Cortex of kidney (tissue), 1 donor: ENCODE measurements around the gene DPEP2.
"Not testable (repeated sequence)": the region's sequence is repeated elsewhere in the genome, so short reads cannot be mapped to it uniquely, and the experiment has no call there.

ENCODE experiments used
- DNase-seq: peaks from one replicate; lab custom pipeline; 2025; lab: John Stamatoyannopoulos, UW

DPEP2 gene

GRCh38 chr16:67976205-67976604 lies 23.1 kb downstream of the DPEP2 start:
- no peak for DNase-seq

DNA sequence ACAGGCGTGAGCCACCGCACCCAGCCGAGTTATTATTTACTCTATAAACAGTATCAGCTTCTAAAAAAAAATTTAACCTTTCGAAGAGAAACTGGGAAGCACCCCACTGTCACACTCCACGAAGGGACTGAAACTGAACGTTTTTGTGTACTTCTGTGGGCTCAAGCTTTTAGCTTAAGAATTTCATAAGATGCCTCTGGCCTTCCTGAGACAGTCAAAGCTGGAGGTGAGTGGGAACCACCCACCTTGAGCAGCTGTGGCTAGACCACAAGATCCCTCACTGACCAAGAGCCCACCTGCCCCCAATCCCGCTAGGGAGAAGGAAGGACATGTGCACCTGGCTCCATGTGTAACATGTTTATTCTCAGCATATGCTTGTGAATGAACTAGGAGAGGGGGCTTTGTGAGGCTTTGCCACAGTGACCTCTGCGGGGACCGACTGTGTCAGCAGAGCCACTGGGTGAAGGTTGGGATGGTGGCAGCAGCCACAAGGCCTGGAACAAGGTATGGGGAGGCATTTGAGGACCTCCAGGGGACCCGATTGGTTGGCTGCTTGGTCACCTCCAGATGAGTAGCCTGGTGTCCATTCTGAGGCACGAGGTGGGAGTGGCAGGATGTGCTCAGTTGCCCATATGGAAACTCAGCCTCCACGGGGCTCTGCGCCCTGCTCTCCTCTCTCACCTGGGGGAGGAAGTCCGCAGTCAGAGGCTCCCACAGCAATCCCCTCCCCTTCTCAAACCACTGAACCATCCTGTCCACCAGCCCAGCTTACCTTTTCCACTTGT lies 23.8 kb downstream of the DPEP2 start:
- DNase-seq: no peak

- DNase-seq: not testable (repeated sequence)
Measured at GRCh38 chr16:67972285-67972684, 27.0 kb downstream of the DPEP2 start.

DNA sequence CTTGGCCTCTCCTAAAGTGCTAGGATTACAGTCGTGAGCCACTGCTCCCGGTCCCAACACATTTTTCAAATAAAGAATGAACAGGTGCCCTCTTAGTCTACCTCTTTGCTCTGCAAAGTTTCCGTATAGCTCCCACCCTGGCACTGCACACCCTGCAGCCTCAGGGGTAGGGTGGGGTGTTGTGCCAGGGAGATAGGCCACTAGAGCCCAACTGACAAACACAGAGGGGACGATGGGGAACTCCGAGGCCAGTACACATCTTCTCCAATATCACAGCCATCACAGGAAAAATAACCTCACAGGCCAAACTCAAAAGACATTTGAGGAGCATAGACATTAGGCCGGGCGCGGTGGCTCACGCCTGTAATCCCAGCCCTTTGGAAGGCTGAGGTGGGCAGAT lies 28.2 kb downstream of the DPEP2 start:
- no peak for DNase-seq

DNA sequence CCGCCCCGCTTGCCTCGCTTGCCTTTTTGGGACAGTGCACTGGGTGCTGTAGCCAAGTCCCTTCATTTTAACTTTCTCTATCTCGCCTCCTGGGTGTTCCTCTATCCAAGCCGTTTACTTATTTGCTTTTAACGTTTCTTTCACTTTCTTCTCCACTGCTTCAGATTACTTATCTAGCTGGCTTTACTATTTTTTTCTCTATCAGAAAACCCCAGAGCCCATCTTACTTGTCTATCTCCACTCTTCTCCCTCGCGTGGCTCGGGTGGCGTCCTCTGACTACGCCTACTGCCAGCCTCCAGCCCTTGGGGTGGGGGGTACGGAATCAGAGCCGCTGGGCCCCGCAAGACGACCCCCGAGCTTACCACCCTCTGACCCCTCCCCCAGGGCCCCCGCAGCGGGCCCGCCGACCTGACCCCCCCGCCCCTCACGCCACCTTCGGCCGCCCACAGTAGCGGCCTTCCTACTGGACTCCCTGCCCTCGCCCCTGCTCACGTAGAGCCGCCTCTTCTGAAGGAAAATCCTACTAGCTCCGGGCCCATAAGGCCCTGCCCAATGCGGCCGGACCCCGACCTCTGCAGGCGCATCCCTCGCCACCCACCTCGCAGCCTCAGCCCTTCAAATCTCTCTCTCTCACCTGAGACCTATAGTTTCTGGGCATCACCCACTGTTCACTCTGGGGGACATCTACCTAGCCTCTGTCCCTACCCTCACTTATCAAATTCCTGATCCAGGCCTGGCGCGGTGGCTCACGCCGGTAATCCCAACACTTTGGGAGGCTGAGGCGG lies 29.8 kb downstream of the DPEP2 start:
- no peak for DNase-seq

- DNase-seq: no peak
Measured at GRCh38 chr16:67968400-67969253, 30.7 kb downstream of the DPEP2 start, which contains the start of gene SLC12A4. Gene SLC12A4 (minus strand): TSS chr16:67968637. CDS start chr16:67968553, 84 bp downstream.

- no peak for DNase-seq
Measured at GRCh38 chr16:67967958-67968399, 31.3 kb downstream of the DPEP2 start.

- no peak for DNase-seq
Measured at GRCh38 chr16:67967183-67967957, 31.9 kb downstream of the DPEP2 start.

- DNase-seq: no peak
Measured at GRCh38 chr16:67966549-67967182, 32.6 kb downstream of the DPEP2 start.

GRCh38 chr16:67965668-67966548 lies 33.4 kb downstream of the DPEP2 start:
- no peak for DNase-seq

DNA sequence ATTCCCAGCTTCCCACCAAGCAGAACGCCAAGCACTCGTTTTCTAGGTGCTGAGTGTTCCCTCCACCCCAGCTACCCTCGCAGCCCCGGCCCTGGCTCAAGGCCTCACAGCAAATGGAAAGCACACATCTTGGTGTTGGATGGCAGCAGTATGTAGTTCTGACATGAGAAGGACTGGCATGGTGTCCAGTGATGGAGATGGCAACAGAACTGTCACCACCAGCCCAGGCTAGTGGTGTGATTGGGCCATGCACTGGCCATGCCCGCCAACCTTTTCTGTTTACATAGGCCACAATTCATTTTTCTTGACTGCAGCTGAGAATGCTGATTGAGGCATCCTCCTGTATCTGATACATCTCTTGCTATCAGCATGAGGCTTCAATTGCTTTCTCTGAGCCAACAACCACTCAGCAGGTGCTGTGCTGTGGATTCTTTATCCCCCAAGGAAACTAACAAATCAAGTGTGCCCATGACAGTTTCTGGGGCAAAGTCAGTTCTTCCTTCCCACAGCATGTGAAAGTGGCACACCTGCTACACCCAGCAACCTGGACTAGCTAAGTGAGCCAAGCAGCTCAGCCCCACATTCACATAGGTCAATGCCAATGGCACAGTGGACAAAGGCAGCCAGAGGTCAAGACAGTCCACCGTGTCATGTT lies 34.7 kb downstream of the DPEP2 start:
- DNase-seq: no peak

- no peak for DNase-seq
Measured at GRCh38 chr16:67963662-67964321, 35.5 kb downstream of the DPEP2 start.

DNA sequence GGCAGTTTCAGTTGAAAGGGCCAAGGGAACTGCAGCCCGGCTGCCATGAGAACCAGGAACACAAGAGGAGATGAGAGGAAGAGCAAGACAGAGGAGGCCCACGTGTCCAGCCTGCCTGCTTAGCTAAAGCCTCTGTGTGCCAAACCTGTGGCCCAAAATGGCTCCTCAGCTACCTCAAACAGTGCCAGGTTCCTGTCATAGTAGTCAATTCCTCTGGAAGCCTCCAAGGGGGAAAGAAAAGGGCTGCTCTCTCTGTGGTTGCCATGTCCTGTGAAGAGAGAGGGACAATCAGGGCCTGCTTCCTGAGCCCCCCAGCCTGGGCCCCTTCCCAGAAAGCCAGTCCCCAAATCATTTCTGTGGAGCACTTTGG lies 36.0 kb downstream of the DPEP2 start:
- DNase-seq: no peak

GRCh38 chr16:67962135-67962534 lies 37.1 kb downstream of the DPEP2 start:
- DNase-seq: no peak

GRCh38 chr16:67961551-67961957 lies 37.7 kb downstream of the DPEP2 start:
- no peak for DNase-seq

DNA sequence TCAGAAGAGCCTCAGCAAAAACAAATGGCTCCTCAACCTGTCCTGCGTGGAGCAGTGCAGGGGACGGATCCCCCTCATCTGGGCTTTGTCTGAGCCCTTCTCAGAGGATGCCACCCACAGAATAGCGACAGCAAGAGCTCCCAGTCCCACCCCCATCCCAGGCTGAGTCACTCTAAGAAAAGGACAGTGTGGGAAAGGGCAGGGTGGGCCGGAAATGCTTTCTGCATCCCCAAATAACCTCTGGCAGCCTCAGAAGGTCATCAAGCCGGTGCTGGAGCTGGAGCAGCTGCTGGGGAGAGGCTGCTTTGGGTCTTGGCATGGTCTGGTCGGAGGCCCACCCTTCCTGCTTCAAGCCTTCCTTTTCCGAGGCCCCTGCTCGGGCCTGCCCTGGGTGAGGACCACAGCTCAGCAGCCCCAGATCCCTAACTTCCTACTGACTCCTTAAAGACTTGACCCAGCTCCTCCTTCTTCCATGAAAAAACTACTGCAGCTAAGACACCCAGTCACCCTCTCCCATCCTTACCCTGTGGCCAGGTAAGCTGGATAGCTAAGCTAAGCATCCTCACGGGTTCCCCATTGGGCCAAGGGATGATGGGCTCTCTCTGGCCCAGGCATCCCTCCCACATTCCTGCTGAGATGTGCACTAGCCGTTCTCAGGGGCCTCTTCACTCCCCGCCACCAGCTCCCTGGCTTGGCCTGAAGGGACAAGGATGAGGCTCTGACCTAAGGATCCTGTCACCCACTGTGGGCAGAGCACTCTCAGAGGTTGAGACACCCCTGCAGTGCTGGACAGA lies 39.6 kb downstream of the DPEP2 start:
- DNase-seq: no peak

DNA sequence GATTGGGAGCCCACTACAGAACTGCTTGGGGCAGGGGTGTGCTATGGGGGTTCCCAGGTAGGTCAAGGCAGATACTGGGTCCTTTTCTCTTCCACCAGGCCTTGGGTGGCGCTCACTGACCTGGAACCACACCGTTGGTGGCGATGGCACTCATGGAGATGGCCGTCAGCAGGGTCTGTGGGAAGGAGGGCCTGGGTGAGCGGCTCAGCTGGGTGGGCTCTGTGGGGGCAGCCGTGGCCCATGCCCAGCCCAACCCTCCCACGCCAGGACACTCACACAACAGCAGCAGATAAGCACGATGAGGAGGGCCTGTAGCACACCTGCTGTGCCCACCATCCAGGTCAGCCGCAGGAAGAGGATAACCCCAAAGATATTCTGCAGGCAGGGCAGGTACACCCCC lies 41.7 kb downstream of the DPEP2 start:
- no peak for DNase-seq
